BE2C (cell line): Measurements from ENCODE around the gene PC.

Source experiments
- DNase-seq: peaks from one replicate; pipeline ENCODE4 v3.0.0-alpha.2; 2020
- H3K27me3 ChIP-seq: fragments of 250-450 bp; sonication (Bioruptor Pico); 2 replicates; pipeline ENCODE4 v1.5.1; 2020; ENCODE audit warnings: mild to moderate bottlenecking
- H3K36me3 ChIP-seq: fragments of 250-450 bp; sonication (Bioruptor Pico); 2 replicates; pipeline ENCODE4 v1.5.1; 2020; ENCODE audit warnings: mild to moderate bottlenecking
- H3K4me1 ChIP-seq: fragments of 250-450 bp; sonication (Bioruptor Pico); 2 replicates; pipeline ENCODE4 v1.5.1; 2020
- H3K4me3 ChIP-seq: 2 replicates; pipeline ENCODE4 v1.5.1; 2011; ENCODE audit warnings: low read depth, low read length
- H3K9me3 ChIP-seq: fragments of 250-450 bp; sonication (Bioruptor Pico); 2 replicates; pipeline ENCODE4 v1.5.1; 2020
- TF ChIP-seq, protein P1 (sequence below): IDR thresholded peaks from 2 replicates; pipeline ENCODE4 v1.5.1; 2012; ENCODE audit warnings: mild to moderate bottlenecking, low read depth, low read length

PC gene

DNA sequence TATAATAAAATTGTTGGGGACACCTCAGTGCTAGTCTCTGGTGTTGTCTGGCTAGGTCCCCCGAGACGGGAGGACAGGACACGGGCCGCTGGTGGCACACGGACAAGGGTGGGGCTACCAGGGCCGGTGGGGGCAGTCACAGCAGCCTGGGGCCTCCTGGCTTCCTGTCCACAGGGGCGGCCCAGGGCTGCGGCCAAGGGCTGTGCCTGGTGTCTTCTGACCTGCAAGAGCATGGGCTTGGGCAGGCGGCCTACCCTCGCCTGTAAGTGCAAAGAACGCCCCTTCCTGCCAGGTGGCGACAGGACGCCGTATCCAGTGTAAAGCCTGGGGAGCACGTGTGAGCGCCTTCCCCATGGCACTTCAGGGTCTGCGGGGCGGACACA lies 97.7 kb downstream of the PC start:
- H3K36me3 ChIP-seq = peaks cover 43% of the 10 kb centered on the region

DNA sequence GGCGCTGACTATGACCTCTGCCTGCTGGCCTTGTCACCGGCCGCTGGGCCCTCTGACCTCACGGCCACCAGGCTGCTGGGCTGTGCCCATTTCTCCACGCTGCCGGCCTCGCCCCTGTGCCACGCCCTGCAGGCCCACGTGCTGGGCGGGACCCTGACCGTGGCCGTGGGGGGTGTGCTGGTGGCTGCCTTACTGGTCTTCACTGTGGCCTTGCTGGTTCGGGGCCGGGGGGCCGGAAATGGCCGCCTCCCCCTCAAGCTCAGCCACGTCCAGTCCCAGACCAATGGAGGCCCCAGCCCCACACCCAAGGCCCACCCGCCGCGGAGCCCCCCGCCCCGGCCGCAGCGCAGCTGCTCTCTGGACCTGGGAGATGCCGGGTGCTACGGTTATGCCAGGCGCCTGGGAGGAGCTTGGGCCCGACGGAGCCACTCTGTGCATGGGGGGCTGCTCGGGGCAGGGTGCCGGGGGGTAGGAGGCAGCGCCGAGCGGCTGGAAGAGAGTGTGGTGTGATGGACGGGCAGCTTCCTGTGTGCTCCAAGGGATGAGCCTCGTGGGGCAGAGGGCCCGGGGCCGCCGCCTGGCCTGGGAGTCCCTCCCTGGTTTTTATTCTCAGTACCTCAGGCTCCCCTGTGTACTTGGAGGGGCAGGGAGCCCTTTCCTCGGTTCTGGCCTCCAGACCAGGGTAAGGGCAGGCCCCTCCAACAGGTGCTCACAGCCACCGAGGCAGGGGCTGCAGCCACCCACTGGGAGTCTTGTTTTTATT lies 98.3 kb downstream of the PC start:
- no peak for DNase-seq
- peaks cover 43% of the 10 kb centered on the region for H3K36me3 ChIP-seq
- no peak overlapping the region for H3K4me3 ChIP-seq
- H3K27me3 ChIP-seq = no peaks in the 10 kb centered on the region
- H3K4me1 ChIP-seq = peaks cover 7% of the 10 kb centered on the region
- TF ChIP-seq, protein P1, sequence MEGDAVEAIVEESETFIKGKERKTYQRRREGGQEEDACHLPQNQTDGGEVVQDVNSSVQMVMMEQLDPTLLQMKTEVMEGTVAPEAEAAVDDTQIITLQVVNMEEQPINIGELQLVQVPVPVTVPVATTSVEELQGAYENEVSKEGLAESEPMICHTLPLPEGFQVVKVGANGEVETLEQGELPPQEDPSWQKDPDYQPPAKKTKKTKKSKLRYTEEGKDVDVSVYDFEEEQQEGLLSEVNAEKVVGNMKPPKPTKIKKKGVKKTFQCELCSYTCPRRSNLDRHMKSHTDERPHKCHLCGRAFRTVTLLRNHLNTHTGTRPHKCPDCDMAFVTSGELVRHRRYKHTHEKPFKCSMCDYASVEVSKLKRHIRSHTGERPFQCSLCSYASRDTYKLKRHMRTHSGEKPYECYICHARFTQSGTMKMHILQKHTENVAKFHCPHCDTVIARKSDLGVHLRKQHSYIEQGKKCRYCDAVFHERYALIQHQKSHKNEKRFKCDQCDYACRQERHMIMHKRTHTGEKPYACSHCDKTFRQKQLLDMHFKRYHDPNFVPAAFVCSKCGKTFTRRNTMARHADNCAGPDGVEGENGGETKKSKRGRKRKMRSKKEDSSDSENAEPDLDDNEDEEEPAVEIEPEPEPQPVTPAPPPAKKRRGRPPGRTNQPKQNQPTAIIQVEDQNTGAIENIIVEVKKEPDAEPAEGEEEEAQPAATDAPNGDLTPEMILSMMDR = no peak
- H3K9me3 ChIP-seq = no peaks in the 10 kb centered on the region

More for the DNA sequence above, 97.7 kb downstream of the PC start:
- no peaks in the 10 kb centered on the region for H3K27me3 ChIP-seq
- H3K4me1 ChIP-seq = peaks cover 7% of the 10 kb centered on the region
- H3K9me3 ChIP-seq = no peaks in the 10 kb centered on the region
- TF ChIP-seq, protein P1 = no peak
- no peak for DNase-seq
- no peak overlapping the region for H3K4me3 ChIP-seq

DNA sequence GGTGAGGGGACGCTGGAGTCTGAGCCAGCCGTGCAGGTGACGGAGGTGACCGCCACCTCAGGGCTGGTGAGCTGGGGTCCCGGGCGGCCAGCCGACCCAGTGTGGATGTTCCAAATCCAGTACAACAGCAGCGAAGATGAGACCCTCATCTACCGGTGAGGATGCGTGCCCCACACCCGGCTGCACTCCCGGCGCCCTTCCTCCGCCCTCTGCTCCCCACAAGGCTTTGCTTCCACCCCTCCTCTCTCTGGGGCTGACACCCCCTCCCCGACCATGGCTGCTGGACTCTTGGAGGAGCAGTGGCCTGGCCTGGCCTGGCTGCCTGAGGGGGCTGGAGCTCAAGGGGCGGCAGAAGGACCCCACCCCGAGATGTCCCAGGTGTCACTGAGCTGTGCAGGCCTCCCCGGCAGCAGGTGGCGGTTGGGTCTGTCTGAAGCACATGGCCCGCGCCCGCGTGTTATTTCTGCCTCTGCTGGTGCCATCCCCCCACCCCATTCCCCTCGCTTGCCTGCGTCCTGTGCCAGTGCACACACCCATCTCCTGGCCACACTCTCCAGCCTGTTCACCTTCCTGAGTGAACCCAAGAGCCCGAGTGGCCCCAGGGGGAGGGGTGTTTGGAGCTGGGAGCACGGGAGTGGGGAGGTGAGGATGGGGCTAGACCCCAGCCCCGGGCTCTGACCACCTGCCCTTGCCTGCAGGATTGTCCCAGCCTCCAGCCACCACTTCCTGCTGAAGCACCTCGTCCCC lies 99.1 kb downstream of the PC start:
- TF ChIP-seq, protein P1 = no peak
- Histone ChIP-seq H3K9me3 (no peaks in the 10 kb centered on the region), H3K4me1 (peaks cover 7% of the 10 kb centered on the region), H3K4me3 (no peak overlapping the region), H3K27me3 (no peaks in the 10 kb centered on the region), H3K36me3 (peaks cover 43% of the 10 kb centered on the region)
- DNase-seq = no peak

- peaks cover 7% of the 10 kb centered on the region for H3K4me1 ChIP-seq
- H3K4me3 ChIP-seq = no peak overlapping the region
These were observed 99.8 kb downstream of the PC start for GRCh38 chr11:66858186-66858938.

GRCh38 chr11:66857927-66858185 lies 100.3 kb downstream of the PC start:
- Histone ChIP-seq H3K4me3 (no peak overlapping the region), H3K9me3 (no peaks in the 10 kb centered on the region), H3K36me3 (peaks cover 39% of the 10 kb centered on the region), H3K27me3 (no peaks in the 10 kb centered on the region), H3K4me1 (peaks cover 7% of the 10 kb centered on the region)
- TF ChIP-seq, protein P1 = no peak
- peak; percentile 17 for DNase-seq

More at GRCh38 chr11:66858186-66858938, 99.8 kb downstream of the PC start:
- Histone ChIP-seq H3K36me3 (peaks cover 39% of the 10 kb centered on the region), H3K9me3 (no peaks in the 10 kb centered on the region), H3K27me3 (no peaks in the 10 kb centered on the region)
- TF ChIP-seq, protein P1 = no peak
- DNase-seq = peak; percentile 24
